Kidney epithelial cell (primary cell): ENCODE results near the gene CHD6. TPM values are rescaled to one million over a fixed set of nuclear protein-coding genes. Genes with fewer than 3 reads are reported as not detected.

Experiments
- DNase-seq: peaks from one replicate; pipeline ENCODE4 v3.0.0-alpha.2; 2010; ENCODE audit warnings: low read depth
- H3K27me3 ChIP-seq: 2 replicates; pipeline ENCODE4 v1.6.0; 2011; ENCODE audit warnings: low read length; ENCODE audit not compliant: control insufficient read depth, insufficient read depth
- H3K36me3 ChIP-seq: 2 replicates; pipeline ENCODE4 v1.5.1; 2011; ENCODE audit warnings: low read length; ENCODE audit not compliant: control insufficient read depth, insufficient read depth
- H3K4me3 ChIP-seq: 2 replicates; pipeline ENCODE4 v1.5.1; 2011; ENCODE audit warnings: low read depth, mild to moderate bottlenecking, control low read depth, low read length
- total RNA-seq: library from RNA; depleted of rRNA; stranded (reverse); fragments of >200 nt; gene quantifications from 2 replicates; pipeline ENCODE4 v1.2.3, GENCODE V29; 2015
- TF ChIP-seq, protein P1 (sequence below): IDR thresholded peaks from 2 replicates; pipeline ENCODE4 v1.5.1; 2011; ENCODE audit warnings: mild to moderate bottlenecking, moderate library complexity, low read length, control low read depth, inconsistent platforms; ENCODE audit not compliant: insufficient read depth, poor library complexity, severe bottlenecking

CHD6 gene
- total RNA-seq, 1 donor from 2014 or later: 19.6 TPM

DNA sequence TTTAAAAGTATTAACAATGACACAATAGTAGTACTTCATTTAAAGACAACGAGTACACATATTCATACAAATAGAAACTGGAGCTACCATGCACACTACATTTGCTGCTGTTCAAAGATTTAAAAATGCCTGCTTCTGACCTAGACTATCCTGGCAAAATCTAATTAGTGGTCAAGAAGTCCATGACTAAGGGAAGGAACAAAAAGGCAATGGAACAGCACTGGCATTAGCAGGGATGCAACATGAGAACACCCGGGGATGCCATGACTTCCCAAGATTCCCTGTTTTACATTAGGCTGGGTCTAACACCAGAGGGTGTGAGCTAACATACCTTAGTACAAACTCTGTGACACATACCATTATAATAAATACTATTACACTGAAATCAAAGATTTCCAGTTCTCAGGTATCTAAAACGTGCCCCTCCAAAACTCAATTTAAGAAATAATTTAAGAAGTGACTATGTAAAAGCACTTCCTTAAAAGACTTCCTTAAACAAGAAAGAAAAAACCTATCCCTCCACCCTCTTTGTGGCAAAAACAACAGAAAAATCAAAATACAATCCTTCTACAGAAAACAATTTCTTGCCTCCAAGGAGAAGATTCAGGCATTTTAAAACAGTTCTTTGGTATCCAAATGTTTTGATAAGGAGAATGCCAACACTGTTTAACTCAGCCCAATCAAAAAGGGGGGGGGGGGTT lies 25.5 kb downstream of the CHD6 start:
- Histone ChIP-seq H3K36me3 (no peaks in the 10 kb centered on the region), H3K4me3 (no peak overlapping the region), H3K27me3 (no peaks in the 10 kb centered on the region)
- TF ChIP-seq, protein P1, sequence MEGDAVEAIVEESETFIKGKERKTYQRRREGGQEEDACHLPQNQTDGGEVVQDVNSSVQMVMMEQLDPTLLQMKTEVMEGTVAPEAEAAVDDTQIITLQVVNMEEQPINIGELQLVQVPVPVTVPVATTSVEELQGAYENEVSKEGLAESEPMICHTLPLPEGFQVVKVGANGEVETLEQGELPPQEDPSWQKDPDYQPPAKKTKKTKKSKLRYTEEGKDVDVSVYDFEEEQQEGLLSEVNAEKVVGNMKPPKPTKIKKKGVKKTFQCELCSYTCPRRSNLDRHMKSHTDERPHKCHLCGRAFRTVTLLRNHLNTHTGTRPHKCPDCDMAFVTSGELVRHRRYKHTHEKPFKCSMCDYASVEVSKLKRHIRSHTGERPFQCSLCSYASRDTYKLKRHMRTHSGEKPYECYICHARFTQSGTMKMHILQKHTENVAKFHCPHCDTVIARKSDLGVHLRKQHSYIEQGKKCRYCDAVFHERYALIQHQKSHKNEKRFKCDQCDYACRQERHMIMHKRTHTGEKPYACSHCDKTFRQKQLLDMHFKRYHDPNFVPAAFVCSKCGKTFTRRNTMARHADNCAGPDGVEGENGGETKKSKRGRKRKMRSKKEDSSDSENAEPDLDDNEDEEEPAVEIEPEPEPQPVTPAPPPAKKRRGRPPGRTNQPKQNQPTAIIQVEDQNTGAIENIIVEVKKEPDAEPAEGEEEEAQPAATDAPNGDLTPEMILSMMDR: no peak
- no peak for DNase-seq

DNA sequence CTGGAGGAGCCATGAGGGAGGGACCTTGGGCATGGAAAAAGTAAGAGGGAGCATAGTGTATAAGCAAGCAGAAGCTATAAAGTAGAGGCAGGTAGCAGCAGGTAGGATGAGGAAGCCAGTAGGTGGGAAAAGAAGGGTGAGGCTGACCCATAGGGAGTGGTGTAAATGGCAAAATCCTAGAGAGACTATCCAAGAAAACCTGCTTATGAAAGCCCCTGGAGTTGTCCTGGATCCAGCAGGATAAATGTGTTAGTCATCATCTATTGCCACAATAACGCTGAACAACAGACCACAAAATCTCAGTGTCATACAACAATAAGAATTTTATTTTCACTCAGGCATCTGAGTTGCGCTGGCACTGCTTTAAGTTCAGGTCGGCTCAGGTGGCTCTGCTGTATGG lies 30.2 kb downstream of the CHD6 start:
- TF ChIP-seq, protein P1: no peak
- DNase-seq: no peak
- Histone ChIP-seq H3K36me3 (no peaks in the 10 kb centered on the region), H3K27me3 (no peaks in the 10 kb centered on the region), H3K4me3 (no peak overlapping the region)

DNA sequence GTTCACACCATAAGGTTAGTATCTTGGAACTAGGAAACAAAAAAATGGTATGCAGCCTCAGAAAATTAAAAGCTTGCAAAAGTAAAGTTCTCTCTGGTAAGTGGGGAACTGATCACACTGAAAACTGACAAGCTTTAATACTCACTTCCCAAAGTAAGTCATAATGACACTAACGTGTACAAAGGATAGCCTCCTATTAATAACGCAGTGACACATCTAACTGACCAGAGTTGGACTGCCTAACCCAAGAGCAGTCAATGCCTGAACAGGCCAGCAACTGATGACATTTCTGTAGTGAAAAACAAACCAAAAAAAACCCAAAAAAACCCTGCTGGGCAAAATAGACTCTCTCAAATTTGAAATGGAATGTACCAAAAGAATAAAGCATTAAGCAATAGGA lies 30.7 kb downstream of the CHD6 start:
- TF ChIP-seq, protein P1: no peak
- Histone ChIP-seq H3K36me3 (no peaks in the 10 kb centered on the region), H3K4me3 (no peak overlapping the region), H3K27me3 (no peaks in the 10 kb centered on the region)
- DNase-seq: no peak

DNA sequence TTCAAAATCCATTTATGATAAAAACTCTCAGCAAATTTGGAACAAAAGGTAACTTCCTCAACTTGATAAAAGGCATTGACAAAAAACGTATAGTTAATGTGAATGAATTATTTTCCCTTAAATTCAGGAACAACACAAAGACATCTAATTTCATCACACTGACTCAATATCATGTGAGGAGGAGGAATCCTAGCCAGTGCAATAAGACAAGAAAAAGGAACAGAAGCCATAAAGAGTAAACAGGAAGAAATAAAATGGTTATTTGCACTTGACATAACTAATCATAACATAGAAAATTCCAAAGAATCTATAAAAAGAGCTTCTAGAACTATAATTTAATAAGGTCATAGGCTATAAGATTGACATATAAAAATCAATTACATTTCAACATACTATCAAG lies 31.4 kb downstream of the CHD6 start:
- H3K27me3 ChIP-seq: no peaks in the 10 kb centered on the region
- no peaks in the 10 kb centered on the region for H3K36me3 ChIP-seq
- H3K4me3 ChIP-seq: no peak overlapping the region
- DNase-seq: no peak
- TF ChIP-seq, protein P1: no peak

DNA sequence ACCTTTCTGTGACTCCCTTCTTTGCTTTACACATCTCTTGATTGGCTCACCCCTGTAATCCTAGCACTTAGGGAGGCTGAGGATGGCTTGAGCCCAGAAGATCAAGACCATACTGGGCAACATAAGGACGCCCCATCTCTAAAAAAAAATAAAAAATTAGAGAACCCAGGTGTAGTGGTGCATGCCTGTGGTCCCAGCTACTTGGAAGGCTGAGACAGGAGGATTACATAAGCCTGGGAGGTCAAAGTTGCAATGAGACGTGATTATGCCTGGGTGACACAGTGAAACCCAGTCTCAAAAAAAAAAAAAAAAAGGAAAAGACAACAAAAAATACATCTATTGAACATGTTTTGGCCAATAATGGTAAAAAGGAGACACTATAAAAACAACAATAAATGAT lies 37.8 kb downstream of the CHD6 start:
- TF ChIP-seq, protein P1: no peak
- no peak overlapping the region for H3K4me3 ChIP-seq
- no peaks in the 10 kb centered on the region for H3K36me3 ChIP-seq
- no peak for DNase-seq
- H3K27me3 ChIP-seq: no peaks in the 10 kb centered on the region
